ENCODE results near the gene ZNF195. TPM values are rescaled to one million over a fixed set of nuclear protein-coding genes. Genes with fewer than 3 reads are reported as not detected.

The ZNF195 gene
- total and polyA plus RNA-seq, 8 donors, result 10.4 to 35.2 (median 12.7) TPM

Small RNA genes lying within 50 kb of the gene (small RNA-seq; reads per million reads assigned to genes)
- gene AC123788.2, result 0 reads per million in 4 donors

Other genes with a start within 250 kb of the ZNF195 start
- gene OSBPL5, start 213.8 kb downstream of the ZNF195 start, total RNA-seq, result 100 to 1,000 TPM in 1 of 5 donors, 10 to 100 TPM in 4; 24.3 to 127 (median 38.2) TPM
- gene OSBPL5, start 213.8 kb downstream of the ZNF195 start, polyA plus RNA-seq, result 10 to 100 TPM in 1 of 3 donors, 1 to 10 TPM in 2; 8.6 to 16.6 (median 9.2) TPM
- gene MRGPRG, start 160.3 kb downstream of the ZNF195 start, total RNA-seq, result not detected
- not detected for gene MRGPRG, start 160.3 kb downstream of the ZNF195 start, polyA plus RNA-seq
- gene MRGPRE, start 146.7 kb downstream of the ZNF195 start, total RNA-seq, result not detected
- not detected for gene MRGPRE, start 146.7 kb downstream of the ZNF195 start, polyA plus RNA-seq